Stimulated activated naive CD8-positive, alpha-beta T cell treated with anti-CD3 and anti-CD28 coated beads, Interleukin-15, Interleukin-2, amounts not matched to agents 100 ng/mL and 50 ng/mL, for 24 hours (primary cell): ENCODE data around the gene SLC24A1.

Experiments used
- H3K27ac Mint-ChIP-seq: one replicate; pipeline ENCODE4 v1.8.0; 2021; ENCODE audit warnings: mild to moderate bottlenecking, mixed read lengths
- H3K27me3 Mint-ChIP-seq: one replicate; pipeline ENCODE4 v1.8.0; 2021; ENCODE audit warnings: mixed read lengths
- H3K36me3 Mint-ChIP-seq: one replicate; pipeline ENCODE4 v1.8.0; 2021; ENCODE audit warnings: low read depth, mixed read lengths
- H3K4me1 Mint-ChIP-seq: one replicate; pipeline ENCODE4 v1.8.0; 2021; ENCODE audit warnings: low read depth, mixed read lengths
- H3K4me3 Mint-ChIP-seq: one replicate; pipeline ENCODE4 v1.8.0; 2021; ENCODE audit warnings: mild to moderate bottlenecking, mixed read lengths
- H3K9me3 Mint-ChIP-seq: one replicate; pipeline ENCODE4 v1.8.0; 2021; ENCODE audit warnings: mixed read lengths

Gene SLC24A1

DNA sequence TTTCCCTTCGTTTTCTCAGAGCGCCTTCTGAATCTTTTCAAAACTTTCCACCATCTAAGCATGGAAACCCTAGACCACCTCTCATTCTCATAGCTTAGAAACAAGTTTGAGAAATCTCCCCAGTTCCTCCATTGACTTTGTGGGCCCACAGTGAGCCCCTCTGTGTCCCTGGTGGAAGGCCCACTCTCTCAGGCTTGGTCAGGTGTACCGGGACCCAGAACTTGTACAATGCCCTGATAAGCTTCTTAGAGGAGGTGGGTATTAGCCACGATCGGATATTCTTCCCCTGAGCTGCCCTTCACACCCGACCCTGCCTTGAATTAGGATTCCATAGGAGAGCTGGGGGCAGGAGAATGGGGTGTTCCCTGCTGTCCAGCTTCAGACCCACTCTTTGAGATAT is at the start of gene SLC24A1:
TSS of gene SLC24A1 (plus strand) at position 301 of the 400 bp plus-strand sequence. CDS start 2,143 bp downstream, outside the sequence.
- Mint-ChIP-seq H3K27ac (no peak within 1 kb of the TSS), H3K36me3 (peaks cover 14% of the 10 kb centered on the region), H3K9me3 (no peaks in the 10 kb centered on the region), H3K4me1 (no peaks in the 10 kb centered on the region), H3K4me3 (no peak within 1 kb of the TSS), H3K27me3 (no peaks in the 10 kb centered on the region)

- no peaks in the 10 kb centered on the region for H3K4me1 Mint-ChIP-seq
- H3K9me3 Mint-ChIP-seq, result no peaks in the 10 kb centered on the region
- H3K36me3 Mint-ChIP-seq, result peaks cover 46% of the 10 kb centered on the region
- H3K27ac Mint-ChIP-seq, result no peak overlapping the region
- no peak overlapping the region for H3K4me3 Mint-ChIP-seq
- no peaks in the 10 kb centered on the region for H3K27me3 Mint-ChIP-seq
Measured at GRCh38 chr15:65571971-65572370, 49.8 kb upstream of the SLC24A1 start.

GRCh38 chr15:65576664-65577063 is 45.1 kb upstream of the SLC24A1 start:
- H3K4me3 Mint-ChIP-seq, result no peak overlapping the region
- H3K27me3 Mint-ChIP-seq, result no peaks in the 10 kb centered on the region
- no peaks in the 10 kb centered on the region for H3K9me3 Mint-ChIP-seq
- no peak overlapping the region for H3K27ac Mint-ChIP-seq
- H3K36me3 Mint-ChIP-seq, result peaks cover 54% of the 10 kb centered on the region
- no peaks in the 10 kb centered on the region for H3K4me1 Mint-ChIP-seq

- Mint-ChIP-seq H3K4me1 (no peaks in the 10 kb centered on the region), H3K27me3 (no peaks in the 10 kb centered on the region), H3K4me3 (no peak overlapping the region), H3K9me3 (no peaks in the 10 kb centered on the region), H3K27ac (peak overlapping the region; percentile 54), H3K36me3 (peaks cover 58% of the 10 kb centered on the region)
Measured at GRCh38 chr15:65577129-65577996, 44.4 kb upstream of the SLC24A1 start.

DNA sequence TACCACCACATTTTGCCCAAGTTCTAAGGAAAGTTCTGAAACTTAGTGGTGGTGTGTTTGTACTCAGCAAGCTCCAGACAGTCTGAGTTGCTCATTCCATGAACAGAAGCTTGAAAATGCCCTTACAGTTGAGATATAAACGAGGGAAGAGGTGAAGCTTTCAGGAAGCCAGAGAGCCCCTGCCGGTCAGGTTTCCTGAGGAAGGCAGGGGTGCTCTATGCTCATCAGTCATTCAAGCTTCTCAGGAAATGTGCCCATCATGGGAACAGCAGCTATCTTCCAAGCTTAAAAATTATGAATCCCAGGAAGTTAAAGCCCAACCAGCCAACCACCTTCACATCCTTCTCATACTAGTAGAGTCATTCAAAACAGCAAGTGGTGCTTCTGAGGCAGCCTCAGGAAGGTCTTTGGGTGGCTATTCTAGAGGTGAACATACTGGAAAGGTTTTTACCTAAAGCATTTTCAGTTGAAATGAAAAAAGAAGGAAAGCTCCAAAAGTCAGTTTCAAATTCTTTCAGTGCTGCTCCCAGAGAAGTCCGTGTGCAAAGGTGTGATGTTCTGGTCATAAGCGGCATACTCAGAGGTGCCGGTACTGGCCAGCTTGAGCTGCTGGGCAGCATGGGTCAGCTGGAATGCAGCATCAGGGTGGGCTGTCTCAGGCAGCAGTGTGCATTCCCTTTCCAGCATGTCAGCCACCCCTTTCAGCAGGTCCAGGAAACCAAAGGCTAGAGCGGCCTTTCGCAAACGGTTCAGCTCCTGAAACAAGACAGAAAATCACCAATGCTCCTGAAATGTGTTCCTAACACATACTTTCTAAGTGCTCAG is 42.6 kb upstream of the SLC24A1 start:
- Mint-ChIP-seq H3K27ac (no peak overlapping the region), H3K36me3 (peaks cover 73% of the 10 kb centered on the region), H3K9me3 (no peaks in the 10 kb centered on the region)

DNA sequence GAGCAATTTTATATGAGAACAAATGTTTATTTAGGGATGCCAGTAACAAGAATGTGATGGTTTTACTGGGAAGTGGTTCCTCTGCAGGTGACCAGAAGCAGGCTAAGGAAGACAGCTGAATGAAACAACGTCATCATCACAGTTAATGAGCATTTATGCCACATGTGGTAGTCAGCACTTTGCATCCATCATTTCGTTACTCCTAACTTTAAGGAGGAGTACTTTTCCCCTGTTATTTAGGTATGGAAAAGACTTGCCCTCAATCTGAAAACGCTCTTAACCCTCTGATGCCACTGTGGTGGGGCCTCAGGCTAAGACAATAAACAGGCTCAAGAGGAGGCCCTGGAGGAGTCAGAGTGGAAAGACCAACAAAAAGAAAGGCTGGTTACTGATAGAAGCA is 42.0 kb upstream of the SLC24A1 start:
- peaks cover 73% of the 10 kb centered on the region for H3K36me3 Mint-ChIP-seq
- no peaks in the 10 kb centered on the region for H3K9me3 Mint-ChIP-seq
- H3K4me1 Mint-ChIP-seq, result peaks cover 18% of the 10 kb centered on the region
- no peak overlapping the region for H3K27ac Mint-ChIP-seq
- no peaks in the 10 kb centered on the region for H3K27me3 Mint-ChIP-seq
- H3K4me3 Mint-ChIP-seq, result no peak overlapping the region

More for the DNA sequence above, 42.6 kb upstream of the SLC24A1 start:
- H3K4me3 Mint-ChIP-seq, result no peak overlapping the region
- peaks cover 12% of the 10 kb centered on the region for H3K4me1 Mint-ChIP-seq
- no peaks in the 10 kb centered on the region for H3K27me3 Mint-ChIP-seq

DNA sequence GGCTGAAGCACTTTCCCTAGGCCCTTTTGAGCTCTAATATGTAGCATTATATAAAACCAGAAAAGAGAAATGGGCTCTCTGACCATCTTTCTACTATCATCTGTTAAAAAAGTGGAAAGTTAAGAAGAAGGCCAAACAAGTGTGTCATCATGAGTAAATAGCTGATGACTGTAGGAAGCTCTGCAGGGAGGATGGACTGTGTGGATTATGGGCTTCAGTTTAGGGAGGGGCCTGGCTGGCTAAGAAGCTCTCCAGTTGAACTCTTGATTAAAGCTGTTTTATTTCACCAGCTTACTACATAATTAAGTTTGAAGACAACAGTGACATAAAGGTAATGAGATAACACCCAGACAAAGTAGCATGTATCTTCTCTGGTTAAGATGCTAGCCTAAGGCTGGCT is 41.5 kb upstream of the SLC24A1 start:
- H3K27ac Mint-ChIP-seq, result no peak overlapping the region
- H3K4me3 Mint-ChIP-seq, result no peak overlapping the region
- no peaks in the 10 kb centered on the region for H3K9me3 Mint-ChIP-seq
- H3K36me3 Mint-ChIP-seq, result peaks cover 73% of the 10 kb centered on the region
- H3K27me3 Mint-ChIP-seq, result no peaks in the 10 kb centered on the region
- peaks cover 19% of the 10 kb centered on the region for H3K4me1 Mint-ChIP-seq

GRCh38 chr15:65583701-65584100 is 38.0 kb upstream of the SLC24A1 start:
- no peaks in the 10 kb centered on the region for H3K27me3 Mint-ChIP-seq
- peaks cover 29% of the 10 kb centered on the region for H3K4me1 Mint-ChIP-seq
- peak overlapping the region; percentile 65 for H3K27ac Mint-ChIP-seq
- peaks cover 75% of the 10 kb centered on the region for H3K36me3 Mint-ChIP-seq
- no peak overlapping the region for H3K4me3 Mint-ChIP-seq
- H3K9me3 Mint-ChIP-seq, result no peaks in the 10 kb centered on the region

GRCh38 chr15:65584241-65584640 is 37.5 kb upstream of the SLC24A1 start:
- Mint-ChIP-seq H3K27ac (peak overlapping the region; percentile 65), H3K27me3 (no peaks in the 10 kb centered on the region), H3K9me3 (no peaks in the 10 kb centered on the region), H3K4me3 (no peak overlapping the region), H3K4me1 (peaks cover 29% of the 10 kb centered on the region), H3K36me3 (peaks cover 70% of the 10 kb centered on the region)

DNA sequence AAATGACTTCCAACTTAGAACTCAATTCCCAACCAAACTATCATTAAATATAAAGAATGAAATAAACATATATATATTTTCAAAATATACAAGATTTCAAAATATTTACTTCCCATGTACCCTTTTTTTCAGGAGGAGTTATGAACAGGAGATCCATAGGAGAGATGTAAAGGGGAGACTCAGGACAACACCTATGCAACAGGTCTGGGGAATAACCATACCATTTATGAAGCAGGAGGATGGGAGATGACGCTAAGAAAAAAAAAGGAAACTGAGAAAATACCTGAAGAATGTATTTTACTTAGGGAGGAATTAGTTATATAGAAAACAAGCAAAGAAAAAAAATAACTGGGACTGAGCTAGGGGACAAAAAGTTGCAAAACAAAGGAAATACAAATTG is 34.6 kb upstream of the SLC24A1 start:
- Mint-ChIP-seq H3K9me3 (no peaks in the 10 kb centered on the region), H3K4me1 (peaks cover 29% of the 10 kb centered on the region), H3K27ac (no peak overlapping the region), H3K27me3 (no peaks in the 10 kb centered on the region), H3K36me3 (peaks cover 74% of the 10 kb centered on the region), H3K4me3 (no peak overlapping the region)

DNA sequence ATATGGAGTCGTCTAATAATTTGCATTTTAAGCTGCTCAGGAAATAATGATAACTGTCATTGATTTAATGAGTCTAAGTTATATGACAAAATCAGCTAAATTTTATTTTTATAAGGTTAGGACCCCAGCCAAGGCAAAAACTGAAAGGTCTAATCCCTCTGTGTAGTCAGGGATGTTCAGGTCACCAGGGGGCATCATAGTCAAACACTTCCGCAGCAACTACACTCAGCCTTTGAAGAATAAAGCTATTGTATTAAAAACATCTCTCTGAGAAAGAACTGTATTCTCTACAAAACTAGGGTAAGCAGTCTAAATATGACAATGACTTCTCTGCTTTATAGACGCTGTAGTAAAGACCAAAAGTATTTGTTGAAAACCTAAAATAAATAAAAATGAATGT is 25.8 kb upstream of the SLC24A1 start:
- Mint-ChIP-seq H3K4me1 (no peaks in the 10 kb centered on the region), H3K27me3 (no peaks in the 10 kb centered on the region), H3K4me3 (no peak overlapping the region), H3K9me3 (no peaks in the 10 kb centered on the region), H3K36me3 (peaks cover 66% of the 10 kb centered on the region), H3K27ac (no peak overlapping the region)

GRCh38 chr15:65598468-65598867 is 23.3 kb upstream of the SLC24A1 start:
- Mint-ChIP-seq H3K4me3 (no peak overlapping the region), H3K27me3 (no peaks in the 10 kb centered on the region), H3K36me3 (peaks cover 50% of the 10 kb centered on the region), H3K27ac (no peak overlapping the region), H3K4me1 (no peaks in the 10 kb centered on the region), H3K9me3 (no peaks in the 10 kb centered on the region)

DNA sequence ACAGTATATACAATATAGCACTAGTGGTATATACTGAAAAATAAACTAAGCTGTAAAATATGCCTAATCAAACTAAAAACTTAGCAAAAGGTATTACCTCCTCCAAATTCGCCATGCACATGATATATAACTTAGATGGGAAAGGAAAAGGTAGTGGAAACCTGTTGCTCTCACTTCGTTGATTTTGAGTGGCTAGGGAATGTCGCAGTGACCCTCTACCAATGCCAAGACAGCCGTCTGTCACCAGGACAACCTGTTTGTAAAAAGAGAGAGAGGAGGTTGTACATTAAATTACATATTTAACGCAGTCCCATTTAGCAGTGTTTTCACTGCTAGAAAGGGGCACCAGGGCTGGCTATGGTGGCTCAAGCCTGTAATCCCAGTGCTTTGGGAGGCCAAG is 22.1 kb upstream of the SLC24A1 start:
- H3K36me3 Mint-ChIP-seq, result peaks cover 54% of the 10 kb centered on the region
- H3K27ac Mint-ChIP-seq, result no peak overlapping the region
- no peaks in the 10 kb centered on the region for H3K9me3 Mint-ChIP-seq
- no peak overlapping the region for H3K4me3 Mint-ChIP-seq
- H3K4me1 Mint-ChIP-seq, result no peaks in the 10 kb centered on the region
- no peaks in the 10 kb centered on the region for H3K27me3 Mint-ChIP-seq

DNA sequence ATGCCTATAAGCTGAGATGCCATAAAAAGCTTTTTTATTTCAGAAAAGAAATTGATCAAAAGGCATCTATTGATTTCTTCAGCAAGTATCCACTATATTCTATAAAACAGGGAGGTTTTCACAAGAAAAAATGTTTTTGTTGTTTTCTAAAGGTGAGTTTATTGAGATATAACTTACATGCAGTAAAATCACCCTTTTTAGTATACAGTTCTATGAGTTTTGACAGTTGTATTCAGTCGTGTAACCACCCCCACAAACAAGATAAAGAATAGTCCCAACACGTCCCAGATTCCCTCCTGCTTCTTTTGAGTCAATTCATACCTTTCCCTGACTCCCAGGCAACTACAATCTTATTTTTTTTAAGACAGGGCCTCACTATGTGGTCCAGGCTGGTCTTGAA is 18.6 kb upstream of the SLC24A1 start:
- Mint-ChIP-seq H3K9me3 (no peaks in the 10 kb centered on the region), H3K27me3 (no peaks in the 10 kb centered on the region), H3K36me3 (peaks cover 47% of the 10 kb centered on the region), H3K4me3 (no peak overlapping the region), H3K27ac (no peak overlapping the region), H3K4me1 (peaks cover 5% of the 10 kb centered on the region)

DNA sequence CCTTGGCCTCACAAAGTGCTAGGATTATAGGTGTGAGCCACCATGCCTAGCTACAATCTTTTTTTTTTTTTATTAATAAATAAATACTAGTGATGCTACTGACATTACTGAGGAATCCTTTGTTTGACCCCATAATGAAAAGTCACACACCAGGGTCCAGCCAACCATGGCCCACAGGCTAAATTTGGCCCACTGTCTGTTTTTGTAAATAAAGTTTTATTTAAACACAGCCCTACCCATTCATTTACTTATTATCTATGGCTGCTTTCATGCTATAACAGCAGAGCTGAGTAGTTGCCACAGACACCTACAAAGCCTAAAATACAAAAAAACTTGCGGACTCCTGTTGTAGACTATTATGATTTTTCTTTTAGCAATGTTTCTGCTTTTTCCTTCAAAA is 18.2 kb upstream of the SLC24A1 start:
- peaks cover 7% of the 10 kb centered on the region for H3K4me1 Mint-ChIP-seq
- H3K27me3 Mint-ChIP-seq, result no peaks in the 10 kb centered on the region
- peaks cover 43% of the 10 kb centered on the region for H3K36me3 Mint-ChIP-seq
- H3K9me3 Mint-ChIP-seq, result no peaks in the 10 kb centered on the region
- H3K27ac Mint-ChIP-seq, result no peak overlapping the region
- H3K4me3 Mint-ChIP-seq, result no peak overlapping the region
